GM12878 (cell line): Measurements from ENCODE around the gene CRB2. TPM values are rescaled to one million over a fixed set of nuclear protein-coding genes. Genes with fewer than 3 reads are reported as not detected.

Experiments
- ATAC-seq: fragments of 200-7000 bp; cut with Tn5 transposase; 3 replicates; pipeline ENCODE4 v1.9.1; 2020; ENCODE audit warnings: mild to moderate bottlenecking, moderate library complexity
- BruUV-seq: library from RNA; stranded (reverse); fragments of 400-500 nt; replicated peaks from 2 replicates; lab custom pipeline; 2021; lab: Mats Ljungman, UMichigan
- CTCF ChIA-PET: fragments of 300-600 bp; sonication (Branson Sonifier 250); formaldehyde crosslinking; extraction: SDS; loops from one replicate; lab custom pipeline; 2021; ENCODE audit warnings: inconsistent platforms; lab: Yijun Ruan, JAX
- POLR2A ChIA-PET: fragments of 350-600 bp; formaldehyde crosslinking; extraction: SDS; loops from one replicate; lab custom pipeline; 2021; ENCODE audit warnings: inconsistent platforms; lab: Charles Lee
- RAD21 ChIA-PET: fragments of 300-600 bp; sonication (Branson Sonifier 250); formaldehyde crosslinking; loops from one replicate; lab custom pipeline; 2023; ENCODE audit warnings: antibody characterized with exemption; ENCODE audit not compliant: unreplicated experiment; lab: Charles Lee
- SMC1A ChIA-PET: fragments of 300-600 bp; sonication (Branson Sonifier 250); formaldehyde crosslinking; loops from one replicate; lab custom pipeline; 2023; ENCODE audit not compliant: unreplicated experiment, uncharacterized antibody; lab: Charles Lee
- DNase-seq: peaks from one replicate; pipeline ENCODE4 v3.0.0-alpha.2; 2011; ENCODE audit warnings: low read depth, low spot score
- FAIRE-seq: peaks from 3 replicates; lab custom pipeline; 2011; peaks lifted over from hg19 to GRCh38; lab: Jason Lieb, UNC
- H2AFZ ChIP-seq: 2 replicates; pipeline ENCODE4 v1.6.0; 2011; ENCODE audit warnings: low read depth, low read length, control low read depth; ENCODE audit not compliant: control insufficient read depth
- H3K27ac ChIP-seq: 2 replicates; pipeline ENCODE4 v1.5.1; 2011; ENCODE audit warnings: control low read depth; ENCODE audit not compliant: control insufficient read depth, insufficient read depth
- H3K27me3 ChIP-seq, 2 experiments: replicated peaks in 1 of 2; 2 replicates each; pipeline versions ENCODE4 v1.6.0 to v1.6.1; 2011; ENCODE audit warnings: low read length in 1 of 2; ENCODE audit not compliant: control insufficient read depth in 2 of 2, insufficient read depth in 2 of 2
- H3K36me3 ChIP-seq, 2 experiments: 2 replicates each; pipeline ENCODE4 v1.5.1; 2011; ENCODE audit warnings: low read length in 1 of 2; ENCODE audit not compliant: control insufficient read depth in 2 of 2, insufficient read depth in 2 of 2
- H3K4me1 ChIP-seq: 2 replicates; pipeline ENCODE4 v1.6.1; 2011; ENCODE audit warnings: mild to moderate bottlenecking, low read length, moderate library complexity, mixed read lengths; ENCODE audit not compliant: control insufficient read depth, insufficient read depth
- H3K4me2 ChIP-seq: 2 replicates; pipeline ENCODE4 v1.6.0; 2011; ENCODE audit warnings: control low read depth; ENCODE audit not compliant: control insufficient read depth, insufficient read depth
- H3K4me3 ChIP-seq: fragments of 200-600 bp; sonication (generic); 2 replicates; pipeline ENCODE4 v1.5.1; 2016
- H3K79me2 ChIP-seq: 2 replicates; pipeline ENCODE4 v1.6.0; 2011; ENCODE audit warnings: low read length; ENCODE audit not compliant: control insufficient read depth, insufficient read depth
- H3K9ac ChIP-seq: 2 replicates; pipeline ENCODE4 v1.8.0; 2011; ENCODE audit warnings: low read length, control low read depth, mixed read lengths; ENCODE audit not compliant: control insufficient read depth, insufficient read depth
- H3K9me3 ChIP-seq: replicated peaks from 3 replicates; pipeline ENCODE4 v1.5.1; 2011; ENCODE audit warnings: mild to moderate bottlenecking, low read length; ENCODE audit not compliant: control insufficient read depth, insufficient read depth
- H4K20me1 ChIP-seq: 2 replicates; pipeline ENCODE4 v1.6.0; 2011; ENCODE audit not compliant: control insufficient read depth, insufficient read depth
- ASH2L ChIP-seq: fragments of 300-600, 200-600 bp; sonication (generic); IDR thresholded peaks from 2 replicates; pipeline ENCODE4 v1.6.1; 2017; ENCODE audit warnings: low read depth, mild to moderate bottlenecking, borderline replicate concordance
- BHLHE40 ChIP-seq, 2 experiments: fragments of 450-650 bp in 1 of 2; IDR thresholded peaks; 2 replicates each; pipeline ENCODE4 v1.6.1; 2011 to 2017; ENCODE audit warnings: low read depth in 2 of 2, borderline replicate concordance in 1 of 2, improper control_type of control experiment in 1 of 2, low read length in 1 of 2, mild to moderate bottlenecking in 1 of 2
- EGR1 ChIP-seq, 2 experiments: IDR thresholded peaks; 1 replicate in 1 of 2; 2 replicates in 1 of 2; pipeline ENCODE4 v1.6.1; 2011 to 2012; ENCODE audit warnings: low read depth in 2 of 2, low read length in 2 of 2, borderline replicate concordance in 1 of 2, mild to moderate bottlenecking in 1 of 2, moderate library complexity in 1 of 2
- ELK1 ChIP-seq: IDR thresholded peaks from 2 replicates; pipeline ENCODE4 v1.6.1; 2012; ENCODE audit warnings: low read depth, low read length, improper control_type of control experiment
- HSF1 ChIP-seq: fragments of 150-350 bp; IDR thresholded peaks from 2 replicates; pipeline ENCODE4 v1.6.1; 2014; ENCODE audit warnings: mild to moderate bottlenecking, low read depth, low read length
- MYB ChIP-seq: fragments of 150-350 bp; IDR thresholded peaks from 2 replicates; pipeline ENCODE4 v1.6.1; 2014; ENCODE audit warnings: mild to moderate bottlenecking, low read depth, low read length, borderline replicate concordance
- NBN ChIP-seq: fragments of 450-650 bp; IDR thresholded peaks from 2 replicates; pipeline ENCODE4 v1.6.1; 2016
- PKNOX1 ChIP-seq: fragments of 450-650 bp; IDR thresholded peaks from 2 replicates; pipeline ENCODE4 v1.6.1; 2016; ENCODE audit warnings: mild to moderate bottlenecking
- RELB ChIP-seq: fragments of 450-650 bp; IDR thresholded peaks from 2 replicates; pipeline ENCODE4 v1.6.1; 2017; ENCODE audit warnings: low read depth, mild to moderate bottlenecking, moderate library complexity
- SMC3 ChIP-seq: IDR thresholded peaks from 2 replicates; pipeline ENCODE4 v1.6.1; 2011; ENCODE audit warnings: low read length, improper control_type of control experiment, borderline replicate concordance
- SREBF1 ChIP-seq: IDR thresholded peaks from 2 replicates; pipeline ENCODE4 v1.6.1; 2012; ENCODE audit warnings: mild to moderate bottlenecking, low read length
- TAF1 ChIP-seq: IDR thresholded peaks from 2 replicates; pipeline ENCODE4 v1.6.1; 2011; ENCODE audit warnings: mild to moderate bottlenecking, low read depth, low read length, borderline replicate concordance
- TARDBP ChIP-seq: IDR thresholded peaks from 2 replicates; pipeline ENCODE4 v1.6.1; 2016; ENCODE audit warnings: borderline replicate concordance
- USF1 ChIP-seq: IDR thresholded peaks from 2 replicates; pipeline ENCODE4 v1.6.1; 2011; ENCODE audit warnings: borderline replicate concordance, low read depth, mild to moderate bottlenecking, moderate library complexity, mixed read lengths, low read length; ENCODE audit not compliant: insufficient read depth; ENCODE audit errors: extremely low read length
- YBX1 ChIP-seq: fragments of 450-650 bp; IDR thresholded peaks from 2 replicates; pipeline ENCODE4 v1.6.1; 2016; ENCODE audit warnings: antibody characterized with exemption
- ZNF622 ChIP-seq: fragments of 450-650 bp; IDR thresholded peaks from 2 replicates; pipeline ENCODE4 v1.6.1; 2017; ENCODE audit warnings: mild to moderate bottlenecking, inconsistent platforms
- WGBS: methylation state at CpG from one replicate; pipeline ENCODE4 v1.1.6; 2016; ENCODE audit warnings: low lambda C conversion rate; ENCODE audit not compliant: insufficient replicate concordance, insufficient coverage; ENCODE audit errors: missing lambda C conversion rate; 5-methylcytosine and 5-hydroxymethylcytosine counted together
- in situ Hi-C: fragments of 300-500 bp; cut with MboI; formaldehyde crosslinking; loops from 9 replicates; pipeline ENCODE4 v1.14.3; 2018; ENCODE audit warnings: mixed read lengths
- intact Hi-C: fragments of 100-400 bp; cut with micrococcal nuclease; formaldehyde crosslinking; loops from one replicate; pipeline ENCODE4 v1.14.2; 2022; ENCODE audit not compliant: unreplicated experiment
- polyA plus RNA-seq, 11 experiments: library from polyadenylated mRNA; depleted of rRNA in 4 of 11; unstranded in 6 of 11; stranded (reverse) in 5 of 11; fragments of >200 nt; fragmentation: Nextera tagmentation in 4 of 11; fragmentation: Illumina TruSeq in 1 of 11; extraction: Ambion mirVana in 4 of 11; extraction: Trizol in 1 of 11; gene quantifications; 1 replicate in 1 of 11; 2 replicates in 10 of 11; pipeline versions ENCODE4 v1.2.1 to v1.2.3, GENCODE V29; 2011 to 2016; ENCODE audit warnings: inconsistent platforms in 2 of 11, missing spikeins in 2 of 11, low read depth in 1 of 11
- total RNA-seq, 4 experiments: library from RNA; depleted of rRNA in 3 of 4; stranded (reverse); fragments of >200 nt in 3 of 4; fragmentation: Illumina TruSeq in 1 of 4; extraction: Trizol in 1 of 4; gene quantifications; 2 replicates each; pipeline versions ENCODE4 v1.2.1 to v1.2.3, GENCODE V29; 2013 to 2021

Gene CRB2
- total and polyA plus RNA-seq, 10 of the 15 experiments (the other 5 are each of a cell fraction or from before 2014, with no cell fraction given), result 0.01 to 0.80 (median 0.23) TPM; not detected in 3

- intact Hi-C loops, result loop anchor here (10.0 kb wide), 2 partner anchors 437 to 507 kb away; partner anchors contain the start of gene RC3H2
- no peaks in the 10 kb centered on the region for H3K36me3 ChIP-seq
- no peaks in the 10 kb centered on the region for H3K79me2 ChIP-seq
- no peaks in the 10 kb centered on the region for H4K20me1 ChIP-seq
- ChIA-PET RAD21 (interaction anchor here (1.0 to 7.9 kb wide), 4 partner anchors 24 to 109 kb away, joined by 3 to 61 read pairs (median 6); no protein-coding TSS in a partner anchor), CTCF (interaction anchor here (1.5 to 2.2 kb wide), 5 partner anchors 20 to 262 kb away, joined by 4 to 8 read pairs (median 6); no protein-coding TSS in a partner anchor), POLR2A (interaction anchor here (1.0 to 2.5 kb wide), 3 partner anchors 20 to 79 kb away, joined by 3 to 8 read pairs (median 6); no protein-coding TSS in a partner anchor), SMC1A (interaction anchor here (1.1 to 12.9 kb wide), 4 partner anchors 20 to 247 kb away, joined by 3 to 268 read pairs (median 5); no protein-coding TSS in a partner anchor)
- TF ChIP-seq MYB, result no peak
- no peak for TF ChIP-seq ASH2L
- no peak for TF ChIP-seq USF1
- no peak for TF ChIP-seq TAF1
- no peak for TF ChIP-seq HSF1
- no peak for TF ChIP-seq NBN
- no peak for TF ChIP-seq EGR1 (IDR thresholded peaks at IDR 0.05; ENCODE audit: borderline replicate concordance in 1 of 2, low read depth in 2 of 2, low read length in 2 of 2)
- TF ChIP-seq YBX1, result no peak
- no peak for TF ChIP-seq ZNF622
- TF ChIP-seq ELK1, result no peak
- no peak for TF ChIP-seq RELB
- TF ChIP-seq SMC3, result no peak
- no peak for TF ChIP-seq SREBF1
- no peak for TF ChIP-seq BHLHE40 (IDR thresholded peaks at IDR 0.05; ENCODE audit: borderline replicate concordance in 1 of 2, low read depth in 2 of 2, low read length in 1 of 2)
- no peak for TF ChIP-seq TARDBP
- no peak for TF ChIP-seq PKNOX1
- ATAC-seq (no peak), DNase-seq (no peak), FAIRE-seq (no peak)
- 58% methylated on average over 5 of the region's 5 CpGs for WGBS
- H3K27ac ChIP-seq, result peak overlapping the region; percentile 97
- no peak overlapping the region for H3K4me3 ChIP-seq
- no peaks in the 10 kb centered on the region for H3K27me3 ChIP-seq
- peak overlapping the region; percentile 74; the same call in 1 of the 2 replicates for H3K9ac ChIP-seq
- peak overlapping the region; percentile 93; the same call in 1 of the 2 replicates for H3K4me2 ChIP-seq
- in situ Hi-C loops, result loop anchor here (5.0 kb wide), 1 partner anchor 110 kb away; no protein-coding TSS in a partner anchor
- H3K4me1 ChIP-seq, result peaks cover 87% of the 10 kb centered on the region
- H3K9me3 ChIP-seq, result no peaks in the 10 kb centered on the region
- peak overlapping the region; percentile 26; the same call in 1 of the 2 replicates for H2AFZ ChIP-seq
- no TSS peak for BruUV-seq
Measured at GRCh38 chr9:123342247-123342646, 13.8 kb upstream of the CRB2 start.
